Measurements from ENCODE around the gene CD99L2. TPM values are rescaled to one million over a fixed set of nuclear protein-coding genes. Genes with fewer than 3 reads are reported as not detected.

The CD99L2 gene
- total RNA-seq, 4 donors from 2014 or later = 97.2 to 122 (median 112) TPM

GRCh38 chrX:150856785-150857184, 41.7 kb downstream of the CD99L2 start:
- peaks cover 0 to 18% (median 5%) of the 10 kb centered on the region in 4 donors for H3K9me3 ChIP-seq
- no peaks in the 10 kb centered on the region for H3K4me1 ChIP-seq
- H3K27me3 ChIP-seq = no peaks in the 10 kb centered on the region
- H3K27ac ChIP-seq = no peak overlapping the region
- no peak overlapping the region for H3K4me3 ChIP-seq
- 71 to 100% methylated on average over 1 of the region's 1 CpG for WGBS, 2 donors
- no peak for DNase-seq (ENCODE audit: low spot score in 2 of 2)
- TF ChIP-seq POLR2A (IDR thresholded peaks at IDR 0.05) (no peak), CTCF (IDR thresholded peaks at IDR 0.05) (no peak), EP300 (IDR thresholded peaks at IDR 0.05) (no peak)
- H3K36me3 ChIP-seq = no peaks in the 10 kb centered on the region

- TF ChIP-seq POLR2A (IDR thresholded peaks at IDR 0.05) = no peak
- TF ChIP-seq CTCF (IDR thresholded peaks at IDR 0.05) = no peak
- no peak for TF ChIP-seq EP300 (IDR thresholded peaks at IDR 0.05)
- no peak for DNase-seq (ENCODE audit: low spot score in 2 of 2)
- 87 to 94% methylated on average over 2 to 3 of the region's 3 CpGs for whole genome bisulfite sequencing, 2 donors
Measured at GRCh38 chrX:150856101-150856500, 42.4 kb downstream of the CD99L2 start.

GRCh38 chrX:150854856-150855255, 43.6 kb downstream of the CD99L2 start:
- no peaks in the 10 kb centered on the region for H3K27me3 ChIP-seq
- no peaks in the 10 kb centered on the region for H3K36me3 ChIP-seq
- H3K4me3 ChIP-seq = no peak overlapping the region
- DNase-seq (ENCODE audit: low spot score in 2 of 2) = no peak
- no peak overlapping the region for H3K27ac ChIP-seq
- 55 to 75% methylated on average over 2 of the region's 2 CpGs for WGBS, 2 donors
- peaks cover 0 to 12% (median 3%) of the 10 kb centered on the region in 4 donors for H3K9me3 ChIP-seq
- H3K4me1 ChIP-seq = peaks cover 0 to 3% (median 0%) of the 10 kb centered on the region in 4 donors
- TF ChIP-seq EP300 (IDR thresholded peaks at IDR 0.05) (no peak), CTCF (IDR thresholded peaks at IDR 0.05) (no peak), POLR2A (IDR thresholded peaks at IDR 0.05) (no peak)

More at GRCh38 chrX:150856101-150856500, 42.4 kb downstream of the CD99L2 start:
- Histone ChIP-seq H3K27me3 (no peaks in the 10 kb centered on the region), H3K9me3 (peaks cover 0 to 16% (median 3%) of the 10 kb centered on the region in 4 donors), H3K4me1 (no peaks in the 10 kb centered on the region), H3K36me3 (no peaks in the 10 kb centered on the region), H3K27ac (no peak overlapping the region), H3K4me3 (no peak overlapping the region)

GRCh38 chrX:150849996-150850720, 48.3 kb downstream of the CD99L2 start:
- no peak overlapping the region for H3K4me3 ChIP-seq
- 75 to 93% methylated on average over 3 of the region's 3 CpGs for WGBS, 2 donors
- H3K27me3 ChIP-seq = no peaks in the 10 kb centered on the region
- H3K4me1 ChIP-seq = peaks cover 0 to 24% (median 0%) of the 10 kb centered on the region in 4 donors
- H3K36me3 ChIP-seq = no peaks in the 10 kb centered on the region
- TF ChIP-seq POLR2A (IDR thresholded peaks at IDR 0.05) (no peak), CTCF (IDR thresholded peaks at IDR 0.05) (no peak), EP300 (IDR thresholded peaks at IDR 0.05) (no peak)
- H3K27ac ChIP-seq = no peak overlapping the region
- DNase-seq (ENCODE audit: low spot score in 2 of 2) = no peak
- H3K9me3 ChIP-seq = no peaks in the 10 kb centered on the region

GRCh38 chrX:150849486-150849885, 49.0 kb downstream of the CD99L2 start:
- Histone ChIP-seq H3K4me3 (no peak overlapping the region), H3K27ac (no peak overlapping the region), H3K4me1 (peaks cover 0 to 24% (median 0%) of the 10 kb centered on the region in 4 donors), H3K36me3 (no peaks in the 10 kb centered on the region), H3K9me3 (no peaks in the 10 kb centered on the region), H3K27me3 (no peaks in the 10 kb centered on the region)
- no peak for TF ChIP-seq CTCF (IDR thresholded peaks at IDR 0.05)
- no peak for TF ChIP-seq POLR2A (IDR thresholded peaks at IDR 0.05)
- TF ChIP-seq EP300 (IDR thresholded peaks at IDR 0.05) = no peak
- WGBS, 2 donors = 90 to 100% methylated on average over 2 of the region's 2 CpGs
- DNase-seq (ENCODE audit: low spot score in 2 of 2) = no peak

Measured in tibial nerve (tissue), 4 donors.